Measurements from ENCODE around the gene ASTN1.
A peak's percentile ranks its signal among the peaks of the same experiment; 100 is the strongest.

Gene ASTN1

DNA sequence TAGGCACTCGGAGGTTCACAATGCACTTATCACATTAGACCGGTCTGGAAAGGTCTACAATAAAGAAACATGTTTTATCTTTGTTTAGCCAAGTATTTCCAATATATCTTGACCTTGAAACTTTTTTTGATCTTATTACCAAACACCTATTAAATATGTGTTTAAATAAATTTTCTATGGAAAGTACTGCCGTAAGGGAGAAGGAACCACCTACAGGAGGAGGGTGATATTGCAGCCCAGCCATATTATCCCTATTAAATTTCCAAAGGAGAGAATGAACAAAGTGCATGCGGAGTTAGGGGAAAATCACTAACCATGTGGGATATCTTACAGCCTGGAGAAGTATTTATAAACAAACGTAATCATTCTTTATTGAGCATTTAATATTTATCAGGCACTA is 20.7 kb upstream of the ASTN1 start:
- Histone ChIP-seq H3K27me3 (replicated peaks; ENCODE audit: control insufficient read depth, insufficient read depth, low read length) (peaks cover 1% of the 10 kb centered on the region), H3K4me3 (replicated peaks; ENCODE audit: low read depth, low read length) (no peak overlapping the region), H3K36me3 (ENCODE audit: control insufficient read depth, insufficient read depth, low read length) (no peaks in the 10 kb centered on the region)
- DNase-seq (ENCODE audit: extremely low read depth, insufficient read length), result no peak
- TF ChIP-seq, protein P1, sequence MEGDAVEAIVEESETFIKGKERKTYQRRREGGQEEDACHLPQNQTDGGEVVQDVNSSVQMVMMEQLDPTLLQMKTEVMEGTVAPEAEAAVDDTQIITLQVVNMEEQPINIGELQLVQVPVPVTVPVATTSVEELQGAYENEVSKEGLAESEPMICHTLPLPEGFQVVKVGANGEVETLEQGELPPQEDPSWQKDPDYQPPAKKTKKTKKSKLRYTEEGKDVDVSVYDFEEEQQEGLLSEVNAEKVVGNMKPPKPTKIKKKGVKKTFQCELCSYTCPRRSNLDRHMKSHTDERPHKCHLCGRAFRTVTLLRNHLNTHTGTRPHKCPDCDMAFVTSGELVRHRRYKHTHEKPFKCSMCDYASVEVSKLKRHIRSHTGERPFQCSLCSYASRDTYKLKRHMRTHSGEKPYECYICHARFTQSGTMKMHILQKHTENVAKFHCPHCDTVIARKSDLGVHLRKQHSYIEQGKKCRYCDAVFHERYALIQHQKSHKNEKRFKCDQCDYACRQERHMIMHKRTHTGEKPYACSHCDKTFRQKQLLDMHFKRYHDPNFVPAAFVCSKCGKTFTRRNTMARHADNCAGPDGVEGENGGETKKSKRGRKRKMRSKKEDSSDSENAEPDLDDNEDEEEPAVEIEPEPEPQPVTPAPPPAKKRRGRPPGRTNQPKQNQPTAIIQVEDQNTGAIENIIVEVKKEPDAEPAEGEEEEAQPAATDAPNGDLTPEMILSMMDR (IDR thresholded peaks at IDR 0.05; ENCODE audit: insufficient read depth, low read length, poor library complexity, severe bottlenecking), result peak; percentile 50

DNA sequence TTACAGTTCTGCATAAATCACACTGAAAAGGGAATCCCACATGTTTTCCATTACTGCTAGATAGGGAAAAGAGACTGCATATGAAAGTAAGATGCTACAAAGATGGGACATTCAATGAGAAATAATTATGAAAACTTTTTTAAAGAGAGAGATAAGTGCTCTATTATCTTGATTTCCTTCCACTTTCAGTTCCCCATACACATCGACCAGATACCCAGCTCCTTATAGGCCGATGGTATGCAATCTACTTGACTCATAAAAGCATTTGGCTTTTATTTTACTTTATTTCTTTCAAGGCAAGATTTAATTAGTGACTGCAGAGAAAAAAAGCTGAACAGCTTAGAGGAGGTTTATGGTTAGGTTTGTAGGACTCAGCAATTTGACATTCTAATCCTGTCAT is 19.3 kb upstream of the ASTN1 start:
- no peaks in the 10 kb centered on the region for H3K36me3 ChIP-seq (ENCODE audit: control insufficient read depth, insufficient read depth, low read length)
- H3K4me3 ChIP-seq (replicated peaks; ENCODE audit: low read depth, low read length), result no peak overlapping the region
- H3K27me3 ChIP-seq (replicated peaks; ENCODE audit: control insufficient read depth, insufficient read depth, low read length), result peaks cover 1% of the 10 kb centered on the region
- DNase-seq (ENCODE audit: extremely low read depth, insufficient read length), result no peak
- TF ChIP-seq, protein P1 (IDR thresholded peaks at IDR 0.05; ENCODE audit: insufficient read depth, low read length, poor library complexity, severe bottlenecking), result no peak

DNA sequence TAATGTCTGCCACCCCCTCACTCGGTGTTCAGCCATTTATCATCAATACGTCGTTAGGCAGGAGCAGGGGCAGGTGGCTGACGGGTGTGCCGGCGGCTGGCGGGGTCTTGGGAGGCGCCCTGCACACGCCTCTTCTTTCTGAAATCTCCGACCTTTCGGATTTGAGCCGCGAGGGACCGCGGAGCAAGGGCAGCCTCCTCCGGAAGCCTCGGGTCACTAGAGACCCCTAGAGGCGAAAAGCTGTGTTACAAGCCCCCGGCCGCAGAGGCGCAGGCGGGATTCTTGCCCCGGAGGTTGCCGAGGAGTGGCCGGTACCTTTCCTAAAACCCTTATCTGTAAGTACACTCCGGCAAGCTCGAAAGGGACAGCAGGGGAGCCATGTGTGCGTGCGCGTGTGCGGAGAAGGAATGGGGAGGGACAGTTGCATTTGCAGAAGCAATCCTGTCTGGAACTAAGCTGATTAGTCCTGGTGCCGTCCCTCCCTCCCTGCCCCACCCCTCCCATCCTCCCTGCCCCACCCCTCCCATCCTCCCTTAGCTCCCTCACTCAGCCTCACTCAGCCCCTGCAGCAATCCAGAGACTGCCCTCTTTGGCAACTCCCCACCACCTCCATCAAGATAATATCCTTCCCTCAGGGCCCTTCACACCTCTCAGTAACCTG is 17.2 kb upstream of the ASTN1 start:
- Histone ChIP-seq H3K27me3 (replicated peaks; ENCODE audit: control insufficient read depth, insufficient read depth, low read length) (peaks cover 1% of the 10 kb centered on the region), H3K4me3 (replicated peaks; ENCODE audit: low read depth, low read length) (no peak overlapping the region), H3K36me3 (ENCODE audit: control insufficient read depth, insufficient read depth, low read length) (no peaks in the 10 kb centered on the region)
- peak; percentile 51 for DNase-seq (ENCODE audit: extremely low read depth, insufficient read length)
- TF ChIP-seq, protein P1 (IDR thresholded peaks at IDR 0.05; ENCODE audit: insufficient read depth, low read length, poor library complexity, severe bottlenecking), result peak; percentile 90

DNA sequence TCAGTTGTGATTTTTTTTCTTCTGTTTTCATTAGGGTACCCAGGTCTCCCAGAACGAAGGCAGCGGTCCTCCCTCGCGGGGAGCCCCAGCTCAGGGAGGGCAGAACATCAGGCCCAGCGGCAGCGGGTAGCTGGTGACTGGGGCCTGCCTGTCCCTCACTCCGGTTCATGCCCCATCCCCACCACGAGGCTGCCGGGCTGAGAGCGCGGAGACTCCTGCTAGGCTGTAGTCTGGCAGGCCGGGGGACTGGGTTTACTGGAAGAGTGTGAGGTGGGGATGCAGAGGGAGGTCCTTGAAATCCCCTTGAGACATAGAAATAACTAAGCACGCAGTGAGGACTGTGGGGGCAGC is 16.7 kb upstream of the ASTN1 start:
- Histone ChIP-seq H3K36me3 (ENCODE audit: control insufficient read depth, insufficient read depth, low read length) (no peaks in the 10 kb centered on the region), H3K4me3 (replicated peaks; ENCODE audit: low read depth, low read length) (no peak overlapping the region), H3K27me3 (replicated peaks; ENCODE audit: control insufficient read depth, insufficient read depth, low read length) (peaks cover 1% of the 10 kb centered on the region)
- TF ChIP-seq, protein P1 (IDR thresholded peaks at IDR 0.05; ENCODE audit: insufficient read depth, low read length, poor library complexity, severe bottlenecking), result no peak
- no peak for DNase-seq (ENCODE audit: extremely low read depth, insufficient read length)

DNA sequence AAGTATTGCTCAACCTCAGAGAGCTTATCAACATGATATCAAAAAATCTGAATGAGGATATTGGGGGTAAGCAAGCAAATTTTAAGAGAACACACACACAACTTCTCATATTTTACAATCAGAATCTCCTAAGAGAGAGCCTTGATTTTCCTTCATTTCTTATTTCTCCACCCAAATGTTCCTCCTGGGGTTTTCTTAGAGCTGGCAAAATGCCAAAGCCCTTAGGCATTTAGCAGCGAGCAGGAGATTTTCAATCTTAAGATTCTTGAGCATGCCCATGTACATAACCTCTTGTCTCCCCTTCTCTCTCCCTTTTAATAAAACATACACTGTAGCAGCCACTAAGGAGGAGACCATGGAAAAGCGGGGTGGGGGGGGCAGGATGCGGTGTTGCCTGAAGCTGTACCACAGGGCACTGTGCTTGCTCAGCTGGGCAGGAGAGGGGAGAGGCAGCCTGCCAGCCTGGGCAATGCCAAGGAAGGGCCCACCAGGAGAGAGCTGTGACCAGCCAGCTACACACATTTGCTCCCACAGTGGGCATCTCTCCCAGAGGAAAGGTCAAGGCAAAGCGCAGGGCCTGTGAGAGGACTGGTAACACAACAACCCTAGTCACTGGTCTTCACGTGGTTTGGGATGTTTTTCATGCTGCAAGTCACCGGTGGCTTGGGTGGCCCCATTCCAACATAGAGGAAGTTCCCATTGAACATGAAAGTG is 10.6 kb upstream of the ASTN1 start:
- peaks cover 3% of the 10 kb centered on the region for H3K27me3 ChIP-seq (replicated peaks; ENCODE audit: control insufficient read depth, insufficient read depth, low read length)
- H3K4me3 ChIP-seq (replicated peaks; ENCODE audit: low read depth, low read length), result no peak overlapping the region

More for the DNA sequence above, 10.6 kb upstream of the ASTN1 start:
- DNase-seq (ENCODE audit: extremely low read depth, insufficient read length), result no peak
- H3K36me3 ChIP-seq (ENCODE audit: control insufficient read depth, insufficient read depth, low read length), result no peaks in the 10 kb centered on the region
- TF ChIP-seq, protein P1 (IDR thresholded peaks at IDR 0.05; ENCODE audit: insufficient read depth, low read length, poor library complexity, severe bottlenecking), result no peak

All from GM06990 (cell line).